Progenitor cell of endocrine pancreas (in vitro differentiated cells): ENCODE measurements around the gene UGT1A4. TPM values are rescaled to one million over a fixed set of nuclear protein-coding genes. Genes with fewer than 3 reads are reported as not detected.

Experiments
- DNase-seq: peaks from one replicate; pipeline ENCODE4 v3.0.0; 2021; ENCODE audit warnings: low spot score; ENCODE audit not compliant: unreplicated experiment
- H3K27ac Mint-ChIP-seq: 2 replicates; pipeline ENCODE4 v1.8.0; 2021; ENCODE audit warnings: mild to moderate bottlenecking, moderate library complexity, mixed read lengths
- H3K27me3 Mint-ChIP-seq: 2 replicates; pipeline ENCODE4 v1.8.0; 2021; ENCODE audit warnings: mixed read lengths
- H3K36me3 Mint-ChIP-seq: 2 replicates; pipeline ENCODE4 v1.8.0; 2022; ENCODE audit warnings: mixed read lengths; ENCODE audit not compliant: insufficient read depth
- H3K4me1 Mint-ChIP-seq: 2 replicates; pipeline ENCODE4 v1.8.0; 2021; ENCODE audit warnings: low read depth, mixed read lengths
- H3K4me3 Mint-ChIP-seq: 2 replicates; pipeline ENCODE4 v1.8.0; 2021; ENCODE audit warnings: low read depth, mild to moderate bottlenecking, moderate library complexity, mixed read lengths
- H3K9me3 Mint-ChIP-seq: 2 replicates; pipeline ENCODE4 v1.8.0; 2021; ENCODE audit warnings: low read depth, mixed read lengths
- CTCF ChIP-seq: fragments of 200-600 bp; sonication (generic); IDR thresholded peaks from one replicate; pipeline ENCODE4 v1.5.0; 2021; ENCODE audit warnings: antibody characterized with exemption, mild to moderate bottlenecking; ENCODE audit not compliant: unreplicated experiment
- total RNA-seq: library from RNA; stranded (reverse); gene quantifications from 2 replicates; pipeline ENCODE4 v1.2.1, GENCODE V29; 2021

UGT1A4 gene
- total RNA-seq, 1 donor from 2014 or later = not detected

GRCh38 chr2:233761040-233761769 is 42.7 kb downstream of the UGT1A4 start:
- H3K36me3 Mint-ChIP-seq = no peaks in the 10 kb centered on the region
- peaks cover 6% of the 10 kb centered on the region for H3K4me1 Mint-ChIP-seq
- H3K4me3 Mint-ChIP-seq = no peak overlapping the region
- no peak for TF ChIP-seq CTCF
- H3K9me3 Mint-ChIP-seq = no peaks in the 10 kb centered on the region
- no peak overlapping the region for H3K27ac Mint-ChIP-seq
- DNase-seq = no peak
- H3K27me3 Mint-ChIP-seq = peaks cover 14% of the 10 kb centered on the region

GRCh38 chr2:233764264-233764663 is 45.7 kb downstream of the UGT1A4 start:
- Mint-ChIP-seq H3K36me3 (no peaks in the 10 kb centered on the region), H3K4me1 (peaks cover 2% of the 10 kb centered on the region), H3K4me3 (no peak overlapping the region), H3K27me3 (peaks cover 22% of the 10 kb centered on the region), H3K9me3 (no peaks in the 10 kb centered on the region), H3K27ac (no peak overlapping the region)
- TF ChIP-seq CTCF = no peak
- no peak for DNase-seq

- DNase-seq = no peak
- H3K9me3 Mint-ChIP-seq = no peaks in the 10 kb centered on the region
These were observed 46.2 kb downstream of the UGT1A4 start for GRCh38 chr2:233764761-233765160.

GRCh38 chr2:233766416-233766815 is 47.9 kb downstream of the UGT1A4 start:
- peaks cover 23% of the 10 kb centered on the region for H3K27me3 Mint-ChIP-seq
- no peak overlapping the region for H3K27ac Mint-ChIP-seq
- H3K4me3 Mint-ChIP-seq = no peak overlapping the region
- H3K36me3 Mint-ChIP-seq = no peaks in the 10 kb centered on the region
- no peaks in the 10 kb centered on the region for H3K9me3 Mint-ChIP-seq
- DNase-seq = no peak
- TF ChIP-seq CTCF = no peak
- H3K4me1 Mint-ChIP-seq = peaks cover 2% of the 10 kb centered on the region

More at GRCh38 chr2:233764761-233765160, 46.2 kb downstream of the UGT1A4 start:
- TF ChIP-seq CTCF = no peak
- no peak overlapping the region for H3K4me3 Mint-ChIP-seq
- H3K27me3 Mint-ChIP-seq = peaks cover 23% of the 10 kb centered on the region
- H3K27ac Mint-ChIP-seq = no peak overlapping the region
- H3K4me1 Mint-ChIP-seq = peaks cover 2% of the 10 kb centered on the region
- no peaks in the 10 kb centered on the region for H3K36me3 Mint-ChIP-seq

- Mint-ChIP-seq H3K9me3 (no peaks in the 10 kb centered on the region), H3K4me3 (no peak overlapping the region), H3K36me3 (no peaks in the 10 kb centered on the region), H3K27ac (no peak overlapping the region), H3K27me3 (peaks cover 23% of the 10 kb centered on the region), H3K4me1 (no peaks in the 10 kb centered on the region)
- TF ChIP-seq CTCF = no peak
- no peak for DNase-seq
These were observed 49.5 kb downstream of the UGT1A4 start for GRCh38 chr2:233768076-233768475.
